Hepatocyte (in vitro differentiated cells): Measurements from ENCODE around the gene PLGLB2. TPM values are rescaled to one million over a fixed set of nuclear protein-coding genes. Genes with fewer than 3 reads are reported as not detected.
"Not testable (repeated sequence)": the region's sequence is repeated elsewhere in the genome, so short reads cannot be mapped to it uniquely, and the experiment has no call there.

Experiments
- DNase-seq: peaks from one replicate; pipeline ENCODE4 v3.0.0-alpha.2; 2016; ENCODE audit warnings: low spot score
- H2AFZ ChIP-seq: fragments of 200-600 bp; sonication (generic); 2 replicates; pipeline ENCODE4 v1.6.0; 2016; ENCODE audit warnings: antibody characterized with exemption, mild to moderate bottlenecking
- H3K27ac ChIP-seq: fragments of 200-600 bp; sonication (generic); 2 replicates; pipeline ENCODE4 v1.5.1; 2016; ENCODE audit warnings: mild to moderate bottlenecking
- H3K27me3 ChIP-seq: fragments of 200-600 bp; sonication (generic); 2 replicates; pipeline ENCODE4 v1.6.1; 2016
- H3K36me3 ChIP-seq: fragments of 200-600 bp; sonication (generic); replicated peaks from 2 replicates; pipeline ENCODE4 v1.5.1; 2016; ENCODE audit warnings: low read depth; ENCODE audit not compliant: insufficient read depth
- H3K4me1 ChIP-seq: fragments of 200-600 bp; sonication (generic); 2 replicates; pipeline ENCODE4 v1.5.1; 2016; ENCODE audit warnings: mild to moderate bottlenecking, moderate library complexity; ENCODE audit not compliant: insufficient read depth
- H3K4me2 ChIP-seq: fragments of 200-600 bp; sonication (generic); 2 replicates; pipeline ENCODE4 v1.6.0; 2016
- H3K4me3 ChIP-seq: fragments of 200-600 bp; sonication (generic); 2 replicates; pipeline ENCODE4 v1.5.1; 2016; ENCODE audit warnings: mild to moderate bottlenecking
- H3K79me2 ChIP-seq: fragments of 200-600 bp; sonication (generic); 2 replicates; pipeline ENCODE4 v1.6.0; 2017; ENCODE audit warnings: mild to moderate bottlenecking
- H3K9me2 ChIP-seq: fragments of 200-600 bp; sonication (generic); replicated peaks from 2 replicates; pipeline ENCODE4 v1.6.0; 2017; ENCODE audit warnings: mild to moderate bottlenecking; ENCODE audit not compliant: insufficient read depth
- H3K9me3 ChIP-seq: fragments of 200-600 bp; sonication (generic); 2 replicates; pipeline ENCODE4 v1.5.1; 2016; ENCODE audit warnings: low read depth, mild to moderate bottlenecking
- H4K20me1 ChIP-seq: fragments of 200-600 bp; sonication (generic); 2 replicates; pipeline ENCODE4 v1.6.0; 2016; ENCODE audit warnings: mild to moderate bottlenecking; ENCODE audit not compliant: insufficient read depth, poor library complexity, severe bottlenecking
- WGBS: methylation state at CpG from one replicate; pipeline ENCODE4 v1.1.6; 2016; ENCODE audit warnings: low lambda C conversion rate; ENCODE audit errors: missing lambda C conversion rate; 5-methylcytosine and 5-hydroxymethylcytosine counted together
- polyA plus RNA-seq: library from polyadenylated mRNA; unstranded; fragments of >200 nt; fragmentation: Nextera tagmentation; extraction: Ambion mirVana; gene quantifications from 2 replicates; pipeline ENCODE4 v1.2.1, GENCODE V29; 2016
- total RNA-seq: library from RNA; depleted of rRNA; stranded (reverse); fragments of >200 nt; gene quantifications from 2 replicates; pipeline ENCODE4 v1.2.3, GENCODE V29; 2014

The PLGLB2 gene
- total and polyA plus RNA-seq, 2 experiments from 2014 or later: 13.7 to 28.5 TPM

DNA sequence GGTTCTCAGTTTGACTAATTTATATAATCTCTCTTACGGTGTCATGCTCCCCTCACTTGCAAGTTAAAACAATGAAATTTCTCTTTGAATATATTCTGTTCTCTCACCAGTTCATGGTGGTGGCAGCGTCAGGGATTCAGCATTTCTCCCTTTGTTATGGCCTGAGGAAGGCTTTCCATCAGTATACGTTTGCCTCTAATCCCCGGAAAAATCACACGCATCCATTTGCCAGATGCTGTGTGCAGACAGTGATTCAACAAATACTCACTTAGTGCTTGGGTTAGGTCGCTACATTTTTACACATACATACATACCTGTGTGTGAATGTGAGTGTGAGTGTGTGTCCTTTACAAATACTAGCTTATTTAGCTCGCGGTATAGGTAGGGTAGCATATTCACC is 637 bp downstream of the PLGLB2 start:
- H3K27ac ChIP-seq, H3K9me2 ChIP-seq, H3K9me3 ChIP-seq, H3K36me3 ChIP-seq, DNase-seq, H3K79me2 ChIP-seq, H3K27me3 ChIP-seq, H3K4me1 ChIP-seq, H3K4me3 ChIP-seq, H4K20me1 ChIP-seq, H3K4me2 ChIP-seq, H2AFZ ChIP-seq: not testable (repeated sequence)
- 93% methylated on average over 2 of the region's 8 CpGs for WGBS

DNA sequence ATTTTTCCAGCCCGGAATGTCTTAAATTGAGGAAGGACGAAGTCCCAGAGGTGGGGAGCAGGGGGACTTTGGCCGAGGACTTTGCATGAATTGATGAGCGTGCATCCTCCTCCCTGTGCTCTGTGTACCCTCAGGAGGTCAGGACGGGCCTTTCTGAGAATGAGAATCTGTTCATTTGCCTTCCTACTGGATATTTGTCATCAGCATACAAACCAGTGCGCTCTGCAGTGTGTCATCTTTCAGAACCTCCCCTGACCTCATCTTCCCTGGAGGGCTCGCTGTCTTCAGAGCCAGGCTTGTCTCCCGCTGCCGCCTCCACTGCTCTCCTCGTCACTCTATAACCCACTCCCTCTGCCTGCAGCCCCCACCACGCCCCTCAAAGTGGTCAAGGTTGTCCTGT is 2.7 kb downstream of the PLGLB2 start:
- H3K36me3 ChIP-seq, H3K4me2 ChIP-seq, H2AFZ ChIP-seq, H3K27ac ChIP-seq, H4K20me1 ChIP-seq, H3K79me2 ChIP-seq, H3K9me2 ChIP-seq, H3K27me3 ChIP-seq, H3K4me1 ChIP-seq, H3K9me3 ChIP-seq, H3K4me3 ChIP-seq: not testable (repeated sequence)
- DNase-seq: peak; percentile 2
- 94% methylated on average over 5 of the region's 11 CpGs for WGBS

DNA sequence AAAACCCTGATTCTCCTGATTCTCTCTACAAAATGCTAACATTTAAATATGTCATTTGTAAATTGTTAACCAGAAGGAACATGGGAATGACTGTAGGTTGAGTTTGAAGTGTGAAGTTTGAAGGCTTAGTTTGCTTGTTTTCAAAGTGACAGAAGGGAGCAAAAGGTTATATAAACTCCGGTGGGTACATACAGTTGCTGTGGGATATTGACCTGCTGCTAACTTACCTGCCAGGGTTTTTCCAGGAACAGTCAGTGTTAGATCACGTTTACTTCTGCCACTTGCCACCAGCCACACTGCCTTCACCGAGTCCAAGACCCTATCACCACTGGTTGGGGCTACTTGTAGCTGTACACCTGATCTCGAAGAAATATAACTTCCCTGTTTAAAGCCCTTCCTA is 6.9 kb downstream of the PLGLB2 start:
- 64% methylated on average over 3 of the region's 4 CpGs for WGBS
- not testable (repeated sequence) for H3K4me3 ChIP-seq, H3K27ac ChIP-seq, H4K20me1 ChIP-seq, H3K36me3 ChIP-seq, DNase-seq, H3K27me3 ChIP-seq, H3K4me1 ChIP-seq, H3K9me3 ChIP-seq, H2AFZ ChIP-seq, H3K79me2 ChIP-seq, H3K4me2 ChIP-seq, H3K9me2 ChIP-seq

Other genes with a start within 250 kb of the PLGLB2 start
- gene RGPD2, start 77.7 kb downstream of the PLGLB2 start, total RNA-seq: 30.0 and 31.4 TPM in 2 replicates
- gene RGPD2, start 77.7 kb downstream of the PLGLB2 start, polyA plus RNA-seq: 11.6 and 16.8 TPM in 2 replicates